IMR-90 (cell line): ENCODE data around the gene SPEF2. TPM values are rescaled to one million over a fixed set of nuclear protein-coding genes. Genes with fewer than 3 reads are reported as not detected.
A peak's percentile ranks its signal among the peaks of the same experiment; 100 is the strongest.

Source experiments
- ATAC-seq: fragments of 200-7000 bp; cut with Tn5 transposase; 2 replicates; pipeline ENCODE4 v1.9.1; 2020; ENCODE audit warnings: low read depth, mild to moderate bottlenecking, moderate library complexity
- BruUV-seq: library from RNA; stranded (reverse); fragments of 400-500 nt; replicated peaks from 2 replicates; lab custom pipeline; 2021; lab: Mats Ljungman, UMichigan
- CTCF ChIA-PET: fragments of 300-600 bp; formaldehyde crosslinking; extraction: SDS; loops from one replicate; lab custom pipeline; 2021; ENCODE audit warnings: antibody characterized with exemption; lab: Yijun Ruan, JAX
- POLR2A ChIA-PET: fragments of 300-600 bp; sonication (Branson Sonifier 250); formaldehyde crosslinking; loops from one replicate; lab custom pipeline; 2022; ENCODE audit warnings: antibody characterized with exemption; ENCODE audit not compliant: unreplicated experiment; lab: Charles Lee
- DNase-seq: peaks from one replicate; pipeline ENCODE4 v3.0.0; 2013
- H2AFZ ChIP-seq: replicated peaks from 2 replicates; pipeline ENCODE3; 2013; ENCODE audit warnings: low read length, mild to moderate bottlenecking; ENCODE audit not compliant: poor library complexity
- H2AK5ac ChIP-seq: 2 replicates; pipeline ENCODE4 v1.6.1; 2013; ENCODE audit warnings: low read depth, low read length, inconsistent platforms
- H2AK9ac ChIP-seq: replicated peaks from 2 replicates; pipeline ENCODE3; 2013; ENCODE audit warnings: mild to moderate bottlenecking, low read depth, low read length, moderate library complexity; ENCODE audit not compliant: poor library complexity
- H2BK120ac ChIP-seq: 2 replicates; pipeline ENCODE4 v1.6.1; 2013; ENCODE audit warnings: low read depth, low read length, inconsistent platforms
- H2BK15ac ChIP-seq: 3 replicates; pipeline ENCODE4 v1.6.1; 2013; ENCODE audit warnings: low read depth, low read length, inconsistent platforms
- H2BK20ac ChIP-seq: 2 replicates; pipeline ENCODE4 v1.6.1; 2013; ENCODE audit warnings: low read depth, mild to moderate bottlenecking, inconsistent platforms, low read length, moderate library complexity
- H2BK5ac ChIP-seq: 2 replicates; pipeline ENCODE4 v1.6.1; 2013; ENCODE audit warnings: mild to moderate bottlenecking, low read depth, low read length, inconsistent platforms; ENCODE audit not compliant: poor library complexity, severe bottlenecking
- H3K14ac ChIP-seq: replicated peaks from 2 replicates; pipeline ENCODE4 v1.6.1; 2013; ENCODE audit warnings: low read depth, low read length, inconsistent platforms
- H3K18ac ChIP-seq: 2 replicates; pipeline ENCODE4 v1.6.1; 2013; ENCODE audit warnings: low read depth, low read length, control low read depth
- H3K23ac ChIP-seq: 2 replicates; pipeline ENCODE4 v1.6.1; 2013; ENCODE audit warnings: low read depth, low read length, inconsistent platforms
- H3K27ac ChIP-seq: 2 replicates; pipeline ENCODE4 v1.5.1; 2013; ENCODE audit warnings: mild to moderate bottlenecking, control low read depth, low read length; ENCODE audit not compliant: insufficient read depth
- H3K27me3 ChIP-seq: 2 replicates; pipeline ENCODE4 v1.6.1; 2013; ENCODE audit warnings: low read length; ENCODE audit not compliant: control insufficient read depth, insufficient read depth
- H3K36me3 ChIP-seq: 2 replicates; pipeline ENCODE4 v1.6.1; 2013; ENCODE audit warnings: low read length, mixed read lengths; ENCODE audit not compliant: control insufficient read depth, insufficient read depth
- H3K4ac ChIP-seq: 2 replicates; pipeline ENCODE4 v1.6.1; 2013; ENCODE audit warnings: low read depth, low read length, inconsistent platforms
- H3K4me1 ChIP-seq: 2 replicates; pipeline ENCODE4 v1.6.1; 2013; ENCODE audit warnings: low read length, mixed read lengths; ENCODE audit not compliant: control insufficient read depth, insufficient read depth
- H3K4me2 ChIP-seq: 2 replicates; pipeline ENCODE4 v1.6.1; 2013; ENCODE audit warnings: low read depth, mild to moderate bottlenecking, control low read depth, low read length, moderate library complexity
- H3K4me3 ChIP-seq: 2 replicates; pipeline ENCODE4 v1.5.1; 2013; ENCODE audit warnings: low read depth, mild to moderate bottlenecking, control low read depth, low read length, moderate library complexity; ENCODE audit not compliant: insufficient read depth
- H3K56ac ChIP-seq: 2 replicates; pipeline ENCODE4 v1.6.1; 2013; ENCODE audit warnings: low read length, inconsistent platforms; ENCODE audit not compliant: insufficient read depth; ENCODE audit errors: extremely low read depth
- H3K79me1 ChIP-seq, 2 experiments: 2 replicates each; pipeline ENCODE4 v1.6.1; 2013; ENCODE audit warnings: low read length in 2 of 2, inconsistent platforms in 1 of 2, low read depth in 1 of 2
- H3K9ac ChIP-seq: 2 replicates; pipeline ENCODE4 v1.6.1; 2013; ENCODE audit warnings: low read depth, low read length, control low read depth
- H3K9me1 ChIP-seq: 2 replicates; pipeline ENCODE4 v1.6.1; 2013; ENCODE audit warnings: low read length, inconsistent platforms; ENCODE audit not compliant: insufficient read depth
- H3K9me3 ChIP-seq: 2 replicates; pipeline ENCODE4 v1.6.1; 2013; ENCODE audit warnings: low read length; ENCODE audit not compliant: control insufficient read depth, insufficient read depth
- H4K20me1 ChIP-seq: 2 replicates; pipeline ENCODE4 v1.6.1; 2013; ENCODE audit warnings: low read length, inconsistent platforms; ENCODE audit not compliant: insufficient read depth
- H4K5ac ChIP-seq: 2 replicates; pipeline ENCODE4 v1.6.1; 2013; ENCODE audit warnings: mild to moderate bottlenecking, low read depth, low read length, control low read depth
- H4K8ac ChIP-seq, 2 experiments: 2 replicates each; pipeline ENCODE4 v1.6.1; 2013; ENCODE audit warnings: low read depth in 2 of 2, low read length in 2 of 2, control low read depth in 1 of 2, inconsistent platforms in 1 of 2
- H4K91ac ChIP-seq: 2 replicates; pipeline ENCODE4 v1.6.1; 2013; ENCODE audit warnings: low read depth, low read length, inconsistent platforms; ENCODE audit not compliant: insufficient read depth
- BHLHE40 ChIP-seq: fragments of 150-350 bp; IDR thresholded peaks from 2 replicates; pipeline ENCODE4 v1.6.1; 2016; ENCODE audit warnings: mild to moderate bottlenecking, low read depth, low read length
- CEBPB ChIP-seq: IDR thresholded peaks from 2 replicates; pipeline ENCODE4 v1.6.1; 2012; ENCODE audit warnings: low read depth, low read length, improper control_type of control experiment
- CHD1 ChIP-seq: IDR thresholded peaks from 2 replicates; pipeline ENCODE4 v1.6.1; 2012; ENCODE audit warnings: low read depth, low read length, improper control_type of control experiment
- FOS ChIP-seq: fragments of 150-350 bp; IDR thresholded peaks from 2 replicates; pipeline ENCODE4 v1.6.1; 2016; ENCODE audit warnings: low read depth, low read length
- MAFK ChIP-seq: IDR thresholded peaks from 2 replicates; pipeline ENCODE4 v1.6.1; 2012; ENCODE audit warnings: low read depth, low read length, improper control_type of control experiment
- MAZ ChIP-seq: IDR thresholded peaks from 2 replicates; pipeline ENCODE4 v1.6.1; 2012; ENCODE audit warnings: low read depth, mild to moderate bottlenecking, low read length, improper control_type of control experiment, moderate library complexity, borderline replicate concordance
- MXI1 ChIP-seq: IDR thresholded peaks from 2 replicates; pipeline ENCODE4 v1.6.1; 2012; ENCODE audit warnings: low read depth, mild to moderate bottlenecking, low read length, moderate library complexity, borderline replicate concordance
- NFE2L2 ChIP-seq: fragments of 150-350 bp; IDR thresholded peaks from 2 replicates; pipeline ENCODE4 v1.6.1; 2016; ENCODE audit warnings: low read depth, mild to moderate bottlenecking, low read length
- POLR2A ChIP-seq: IDR thresholded peaks from 2 replicates; pipeline ENCODE4 v1.6.1; 2012; ENCODE audit warnings: mild to moderate bottlenecking, low read depth, low read length
- RAD21 ChIP-seq: IDR thresholded peaks from 2 replicates; pipeline ENCODE4 v1.6.1; 2012; ENCODE audit warnings: low read length, improper control_type of control experiment
- RCOR1 ChIP-seq: IDR thresholded peaks from 2 replicates; pipeline ENCODE4 v1.6.1; 2012; ENCODE audit warnings: mild to moderate bottlenecking, low read length, improper control_type of control experiment; ENCODE audit not compliant: insufficient replicate concordance
- RFX5 ChIP-seq: IDR thresholded peaks from 2 replicates; pipeline ENCODE4 v1.8.0; 2012; ENCODE audit warnings: low read depth, mild to moderate bottlenecking, low read length, moderate library complexity
- SMC3 ChIP-seq: fragments of 150-350 bp; IDR thresholded peaks from 2 replicates; pipeline ENCODE4 v1.6.1; 2016; ENCODE audit warnings: low read depth, mild to moderate bottlenecking, antibody characterized with exemption, low read length, moderate library complexity
- WGBS, 2 experiments: methylation state at CpG; one replicate each; pipeline versions ENCODE4 v1.1.5 to v1.1.7; 2013; ENCODE audit warnings: missing lambda C conversion rate in 2 of 2; ENCODE audit not compliant: insufficient read length in 1 of 2; ENCODE audit errors: extremely low coverage in 2 of 2; 5-methylcytosine and 5-hydroxymethylcytosine counted together
- dilution Hi-C: fragments of 300-500 bp; cut with HindIII; formaldehyde crosslinking; loops from one replicate; pipeline ENCODE4 v1.14.3; 2018; ENCODE audit warnings: low sequenced_read_pairs; ENCODE audit not compliant: unreplicated experiment
- in situ Hi-C: fragments of 300-500 bp; cut with MboI; formaldehyde crosslinking; loops from 3 replicates; pipeline ENCODE4 v1.14.3; 2019; ENCODE audit warnings: low sequenced_read_pairs, inconsistent platforms, mixed read lengths
- intact Hi-C: fragments of 100-400 bp; cut with micrococcal nuclease; formaldehyde crosslinking; loops from 2 replicates; pipeline ENCODE4 v1.10.0; 2022
- polyA plus RNA-seq, 3 experiments: library from polyadenylated mRNA; depleted of rRNA; stranded (reverse); fragments of >200 nt; gene quantifications; 2 replicates each; pipeline ENCODE4 v1.2.3, GENCODE V29; 2012; ENCODE audit warnings: low replicate concordance in 1 of 3
- total RNA-seq: library from RNA; depleted of rRNA; stranded (reverse); fragments of >200 nt; gene quantifications from 2 replicates; pipeline ENCODE4 v1.2.3, GENCODE V29; 2012
- TF ChIP-seq, protein P1 (sequence below): conservative IDR thresholded peaks from 2 replicates; pipeline ENCODE4 v1.5.1; 2012; ENCODE audit warnings: mild to moderate bottlenecking, low read depth, low read length, improper control_type of control experiment
- TF ChIP-seq, protein P2 (sequence below): fragments of 150-350 bp; IDR thresholded peaks from 2 replicates; pipeline ENCODE4 v1.6.1; 2017; ENCODE audit warnings: mild to moderate bottlenecking, antibody characterized with exemption, low read length, low read depth
- TF ChIP-seq, protein P3 (sequence below): fragments of 150-350 bp; IDR thresholded peaks from 2 replicates; pipeline ENCODE4 v1.6.1; 2016; ENCODE audit warnings: low read depth, mild to moderate bottlenecking, low read length, moderate library complexity, borderline replicate concordance

The SPEF2 gene
- total and polyA plus RNA-seq, 2 of the 4 experiments (the other 2 are of a cell fraction) = 1.7 to 2.3 TPM

DNA sequence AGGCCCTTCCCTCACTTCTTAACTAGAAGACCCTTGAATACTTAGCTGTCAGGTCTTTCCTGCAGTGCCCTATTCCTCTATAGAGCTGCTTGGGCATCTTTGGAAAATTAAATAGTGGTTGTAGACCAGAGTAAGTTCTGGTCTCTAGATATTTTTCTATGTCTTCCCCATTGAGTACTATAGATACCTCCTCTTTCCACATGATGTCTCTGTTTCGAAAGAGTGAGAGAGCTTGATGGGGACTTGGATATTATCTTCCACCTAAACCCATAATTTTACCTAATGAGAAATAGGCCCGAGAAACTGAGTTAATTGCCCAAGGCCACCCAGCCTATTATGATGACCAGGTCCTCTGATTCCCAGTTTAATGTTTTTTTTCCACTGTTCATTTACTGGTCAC lies 40.2 kb downstream of the SPEF2 start:
- no peak overlapping the region for H2AFZ ChIP-seq
- ATAC-seq (no peak), DNase-seq (no peak)
- H2AK5ac ChIP-seq = no peak overlapping the region
- no peak overlapping the region for H4K5ac ChIP-seq
- H3K27me3 ChIP-seq = no peaks in the 10 kb centered on the region
- H2BK15ac ChIP-seq = no peak overlapping the region
- H4K91ac ChIP-seq = no peak overlapping the region
- H2BK20ac ChIP-seq = no peak overlapping the region
- H3K9me3 ChIP-seq = no peaks in the 10 kb centered on the region
- in situ Hi-C loops = loop anchor here (5.0 kb wide), 1 partner anchor 264 kb away; no protein-coding TSS in a partner anchor
- H3K4me2 ChIP-seq = no peak overlapping the region
- dilution Hi-C loops = no loop called here
- H3K4me3 ChIP-seq = no peak overlapping the region
- no peak overlapping the region for H2BK5ac ChIP-seq
- no peak overlapping the region for H4K8ac ChIP-seq
- no peaks in the 10 kb centered on the region for H3K79me1 ChIP-seq
- H3K27ac ChIP-seq = no peak overlapping the region
- H3K9ac ChIP-seq = no peak overlapping the region
- no peak overlapping the region for H3K56ac ChIP-seq
- H3K4ac ChIP-seq = no peak overlapping the region
- H4K20me1 ChIP-seq = no peaks in the 10 kb centered on the region
- H2BK120ac ChIP-seq = no peak overlapping the region
- H3K9me1 ChIP-seq = no peaks in the 10 kb centered on the region
- peak overlapping the region; percentile 48; the same call in 1 of the 2 replicates for H3K18ac ChIP-seq
- POLR2A ChIA-PET = no interaction called here
- H2AK9ac ChIP-seq = no peak overlapping the region
- BruUV-seq = no TSS peak
- CTCF ChIA-PET = no interaction called here
- intact Hi-C loops = loop anchor here (2.0 to 5.0 kb wide), 2 partner anchors 114 to 261 kb away; no protein-coding TSS in a partner anchor
- no CpG with 5 or more reads among the region's 2 CpGs for WGBS, 2 experiments
- peaks cover 2% of the 10 kb centered on the region; the same call in 1 of the 2 replicates for H3K4me1 ChIP-seq
- no peaks in the 10 kb centered on the region for H3K36me3 ChIP-seq
- no peak for TF ChIP-seq CEBPB
- no peak for TF ChIP-seq RAD21
- TF ChIP-seq POLR2A = no peak
- TF ChIP-seq CHD1 = no peak
- no peak for TF ChIP-seq MXI1
- TF ChIP-seq, protein P1, sequence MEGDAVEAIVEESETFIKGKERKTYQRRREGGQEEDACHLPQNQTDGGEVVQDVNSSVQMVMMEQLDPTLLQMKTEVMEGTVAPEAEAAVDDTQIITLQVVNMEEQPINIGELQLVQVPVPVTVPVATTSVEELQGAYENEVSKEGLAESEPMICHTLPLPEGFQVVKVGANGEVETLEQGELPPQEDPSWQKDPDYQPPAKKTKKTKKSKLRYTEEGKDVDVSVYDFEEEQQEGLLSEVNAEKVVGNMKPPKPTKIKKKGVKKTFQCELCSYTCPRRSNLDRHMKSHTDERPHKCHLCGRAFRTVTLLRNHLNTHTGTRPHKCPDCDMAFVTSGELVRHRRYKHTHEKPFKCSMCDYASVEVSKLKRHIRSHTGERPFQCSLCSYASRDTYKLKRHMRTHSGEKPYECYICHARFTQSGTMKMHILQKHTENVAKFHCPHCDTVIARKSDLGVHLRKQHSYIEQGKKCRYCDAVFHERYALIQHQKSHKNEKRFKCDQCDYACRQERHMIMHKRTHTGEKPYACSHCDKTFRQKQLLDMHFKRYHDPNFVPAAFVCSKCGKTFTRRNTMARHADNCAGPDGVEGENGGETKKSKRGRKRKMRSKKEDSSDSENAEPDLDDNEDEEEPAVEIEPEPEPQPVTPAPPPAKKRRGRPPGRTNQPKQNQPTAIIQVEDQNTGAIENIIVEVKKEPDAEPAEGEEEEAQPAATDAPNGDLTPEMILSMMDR = no peak
- TF ChIP-seq FOS = no peak
- no peak for TF ChIP-seq RCOR1
- TF ChIP-seq BHLHE40 = no peak
- TF ChIP-seq, protein P2, sequence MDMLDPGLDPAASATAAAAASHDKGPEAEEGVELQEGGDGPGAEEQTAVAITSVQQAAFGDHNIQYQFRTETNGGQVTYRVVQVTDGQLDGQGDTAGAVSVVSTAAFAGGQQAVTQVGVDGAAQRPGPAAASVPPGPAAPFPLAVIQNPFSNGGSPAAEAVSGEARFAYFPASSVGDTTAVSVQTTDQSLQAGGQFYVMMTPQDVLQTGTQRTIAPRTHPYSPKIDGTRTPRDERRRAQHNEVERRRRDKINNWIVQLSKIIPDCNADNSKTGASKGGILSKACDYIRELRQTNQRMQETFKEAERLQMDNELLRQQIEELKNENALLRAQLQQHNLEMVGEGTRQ = no peak
- no peak for TF ChIP-seq MAFK
- no peak for TF ChIP-seq NFE2L2
- TF ChIP-seq, protein P3, sequence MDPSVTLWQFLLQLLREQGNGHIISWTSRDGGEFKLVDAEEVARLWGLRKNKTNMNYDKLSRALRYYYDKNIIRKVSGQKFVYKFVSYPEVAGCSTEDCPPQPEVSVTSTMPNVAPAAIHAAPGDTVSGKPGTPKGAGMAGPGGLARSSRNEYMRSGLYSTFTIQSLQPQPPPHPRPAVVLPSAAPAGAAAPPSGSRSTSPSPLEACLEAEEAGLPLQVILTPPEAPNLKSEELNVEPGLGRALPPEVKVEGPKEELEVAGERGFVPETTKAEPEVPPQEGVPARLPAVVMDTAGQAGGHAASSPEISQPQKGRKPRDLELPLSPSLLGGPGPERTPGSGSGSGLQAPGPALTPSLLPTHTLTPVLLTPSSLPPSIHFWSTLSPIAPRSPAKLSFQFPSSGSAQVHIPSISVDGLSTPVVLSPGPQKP = no peak
- TF ChIP-seq SMC3 = no peak
- TF ChIP-seq RFX5 = no peak
- TF ChIP-seq MAZ = no peak
- H3K14ac ChIP-seq = no peak overlapping the region
- no peak overlapping the region for H3K23ac ChIP-seq
